ENCODE results near the gene KCTD21.
"Not testable (repeated sequence)": the region's sequence is repeated elsewhere in the genome, so short reads cannot be mapped to it uniquely, and the experiment has no call there.

Gene KCTD21

DNA sequence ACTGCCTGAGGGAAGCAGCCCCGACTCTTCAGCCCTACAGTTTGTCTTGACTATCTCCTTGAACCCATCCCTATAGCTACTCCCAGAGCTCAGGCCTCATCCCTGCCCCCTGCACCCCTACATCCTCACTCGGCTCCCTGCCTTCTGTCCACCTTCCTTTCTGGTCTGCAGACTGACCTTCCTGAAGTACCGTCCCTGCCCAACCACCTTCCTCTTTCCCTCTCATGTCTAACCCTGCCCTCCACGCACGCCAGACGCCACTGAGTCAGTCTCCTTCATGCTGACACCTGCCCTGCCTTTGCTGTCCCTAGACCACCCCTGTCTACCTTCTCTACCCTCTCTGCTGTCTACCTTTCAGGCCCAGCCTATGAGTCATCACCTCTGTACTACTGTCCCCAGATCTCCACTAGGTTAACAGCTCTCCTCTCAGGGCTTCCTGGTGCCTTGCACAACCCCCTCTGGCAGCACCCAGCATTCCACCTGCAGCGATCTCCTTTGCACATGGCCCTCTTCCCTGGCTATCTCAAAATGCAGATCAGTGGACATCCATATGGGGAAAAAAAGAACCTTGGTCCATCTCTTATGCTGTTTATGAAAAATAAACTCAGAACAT lies 8.9 kb downstream of the KCTD21 start:
- DNase-seq (ENCODE audit: low read depth in 1 of 2, low spot score in 1 of 2), result no peak

DNA sequence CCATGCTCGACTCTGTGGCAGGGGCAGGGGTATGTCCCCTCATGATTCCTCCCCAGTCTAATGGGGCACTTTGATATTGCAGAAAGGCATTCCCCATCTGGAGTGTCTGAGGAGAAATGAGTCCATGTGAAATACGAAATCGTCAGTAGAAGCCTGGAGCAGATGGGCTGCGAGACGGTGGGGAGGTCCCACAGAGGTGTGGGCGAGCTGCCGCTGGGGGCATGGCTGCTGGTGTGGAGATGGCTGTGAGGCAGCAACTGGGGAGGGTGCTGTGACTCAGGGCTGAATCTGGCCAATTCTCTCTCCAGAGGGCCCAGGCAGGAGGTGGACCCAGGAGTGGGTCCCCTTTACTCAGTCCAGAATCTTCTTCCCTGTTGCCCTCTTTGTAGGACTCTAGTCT lies 11.2 kb downstream of the KCTD21 start:
- no peak for DNase-seq (ENCODE audit: low read depth in 1 of 2, low spot score in 1 of 2)

DNA sequence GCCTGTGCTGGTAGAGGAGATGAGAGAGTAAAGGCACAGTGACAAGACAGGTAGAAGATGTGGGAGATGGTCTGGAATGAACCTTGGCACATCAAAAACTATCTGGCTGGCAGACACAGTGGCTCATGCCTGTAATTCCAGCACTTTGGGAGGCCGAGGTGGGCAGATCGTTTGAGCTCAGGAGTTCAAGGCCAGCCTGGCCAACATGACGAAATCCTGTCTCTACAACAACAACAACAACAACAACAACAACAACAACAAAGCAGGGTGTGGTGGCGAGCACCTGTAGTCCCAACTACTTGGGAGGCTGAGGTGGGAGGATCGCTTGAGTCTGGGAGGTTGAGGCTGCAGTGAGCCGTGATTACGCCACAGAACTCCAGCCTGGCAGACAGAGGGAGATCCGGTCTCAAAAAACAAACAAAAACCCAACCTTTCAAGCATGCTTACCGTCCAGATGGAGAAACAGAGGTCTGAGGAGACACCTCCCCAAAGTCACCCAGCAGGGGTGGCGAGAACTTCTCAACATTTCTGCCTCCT lies 11.8 kb downstream of the KCTD21 start:
- no peak for DNase-seq (ENCODE audit: low read depth in 1 of 2, low spot score in 1 of 2)

DNA sequence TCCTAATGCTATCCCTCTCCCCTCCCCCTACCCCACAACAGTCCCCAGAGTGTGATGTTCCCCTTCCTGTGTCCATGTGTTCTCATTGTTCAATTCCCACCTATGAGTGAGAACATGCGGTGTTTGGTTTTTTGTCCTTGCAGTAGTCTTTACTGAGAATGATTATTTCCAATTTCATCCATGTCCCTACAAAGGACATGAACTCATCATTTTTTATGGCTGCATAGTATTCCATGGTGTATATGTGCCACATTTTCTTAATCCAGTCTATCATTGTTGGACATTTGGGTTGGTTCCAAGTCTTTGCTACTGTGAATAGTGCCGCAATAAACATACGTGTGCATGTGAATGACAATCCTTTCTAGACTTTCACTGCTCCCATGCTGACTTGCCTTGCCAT lies 12.6 kb downstream of the KCTD21 start:
- DNase-seq (ENCODE audit: low read depth in 1 of 2, low spot score in 1 of 2), result not testable (repeated sequence)

DNA sequence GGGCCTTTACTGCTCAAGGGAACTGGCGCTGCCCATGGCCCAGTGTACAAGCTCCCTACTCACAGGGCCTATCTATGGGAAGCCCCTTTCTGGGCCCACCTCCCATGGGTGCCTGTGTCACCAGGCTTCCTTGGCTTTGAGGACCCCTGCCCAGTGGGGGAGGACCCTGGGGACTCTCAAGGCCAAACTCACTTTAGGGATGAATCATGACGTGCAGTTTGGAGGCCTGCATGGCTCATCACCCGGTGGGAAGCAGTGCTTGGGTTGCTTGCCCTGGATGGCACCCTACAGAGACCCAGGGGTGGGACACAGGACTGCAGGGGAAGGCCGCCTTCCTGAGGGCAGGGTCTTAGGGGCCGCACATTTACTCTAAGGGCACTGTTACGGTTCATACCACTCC lies 16.5 kb downstream of the KCTD21 start:
- no peak for DNase-seq (ENCODE audit: low read depth in 1 of 2, low spot score in 1 of 2)

DNA sequence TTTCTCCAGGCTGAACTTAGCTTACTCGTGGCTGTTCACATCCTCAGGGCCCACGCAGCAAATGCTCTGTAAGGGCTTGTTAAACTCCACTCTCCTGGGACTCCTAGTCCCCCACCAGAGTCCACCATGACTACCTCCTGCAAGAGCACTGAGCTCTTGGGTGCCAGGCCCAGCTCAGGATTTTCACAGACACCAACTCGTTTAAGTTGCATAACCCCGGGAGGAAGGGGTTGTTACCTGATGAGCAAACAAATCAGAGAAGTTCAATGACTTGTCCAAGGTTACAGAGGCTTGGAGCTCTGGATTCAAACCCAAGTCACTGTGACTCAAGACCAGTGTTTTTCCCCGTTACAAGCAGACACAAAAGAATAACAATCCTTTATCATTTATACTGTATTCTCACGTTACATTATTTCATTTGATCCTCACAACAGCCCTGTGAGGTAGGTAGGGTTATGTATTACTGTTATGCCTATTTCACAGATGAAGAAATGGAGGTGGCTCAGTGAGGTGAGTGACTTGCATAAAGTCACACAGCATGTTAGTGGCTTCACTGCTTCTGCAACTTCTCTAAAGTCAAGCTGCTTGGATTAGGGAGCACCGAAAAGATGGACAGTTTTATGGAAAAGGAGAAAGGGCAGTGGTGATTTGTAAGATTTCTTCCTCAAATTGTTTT lies 17.4 kb downstream of the KCTD21 start:
- no peak for DNase-seq (ENCODE audit: low read depth in 1 of 2, low spot score in 1 of 2)

DNA sequence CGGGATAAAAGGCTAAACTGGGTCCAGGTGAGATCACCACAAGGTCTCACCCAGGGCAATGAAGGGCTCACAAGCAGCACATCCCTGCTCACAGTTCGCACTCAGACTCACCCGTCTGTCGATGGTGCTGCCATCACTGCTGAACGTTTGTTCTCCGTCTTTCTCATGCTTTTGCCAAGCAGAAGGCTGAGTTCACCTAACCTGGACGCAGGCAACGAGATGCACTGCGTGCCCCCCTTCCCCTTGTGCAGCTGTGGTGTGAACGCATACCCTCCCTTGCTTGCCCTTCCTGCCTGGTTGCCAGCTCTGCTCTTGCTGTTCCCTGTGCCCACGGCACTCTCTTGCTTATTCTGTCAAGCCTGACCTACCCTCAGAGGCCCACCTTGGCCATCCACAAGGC lies 18.0 kb downstream of the KCTD21 start:
- DNase-seq (ENCODE audit: low read depth in 1 of 2, low spot score in 1 of 2), result no peak

DNA sequence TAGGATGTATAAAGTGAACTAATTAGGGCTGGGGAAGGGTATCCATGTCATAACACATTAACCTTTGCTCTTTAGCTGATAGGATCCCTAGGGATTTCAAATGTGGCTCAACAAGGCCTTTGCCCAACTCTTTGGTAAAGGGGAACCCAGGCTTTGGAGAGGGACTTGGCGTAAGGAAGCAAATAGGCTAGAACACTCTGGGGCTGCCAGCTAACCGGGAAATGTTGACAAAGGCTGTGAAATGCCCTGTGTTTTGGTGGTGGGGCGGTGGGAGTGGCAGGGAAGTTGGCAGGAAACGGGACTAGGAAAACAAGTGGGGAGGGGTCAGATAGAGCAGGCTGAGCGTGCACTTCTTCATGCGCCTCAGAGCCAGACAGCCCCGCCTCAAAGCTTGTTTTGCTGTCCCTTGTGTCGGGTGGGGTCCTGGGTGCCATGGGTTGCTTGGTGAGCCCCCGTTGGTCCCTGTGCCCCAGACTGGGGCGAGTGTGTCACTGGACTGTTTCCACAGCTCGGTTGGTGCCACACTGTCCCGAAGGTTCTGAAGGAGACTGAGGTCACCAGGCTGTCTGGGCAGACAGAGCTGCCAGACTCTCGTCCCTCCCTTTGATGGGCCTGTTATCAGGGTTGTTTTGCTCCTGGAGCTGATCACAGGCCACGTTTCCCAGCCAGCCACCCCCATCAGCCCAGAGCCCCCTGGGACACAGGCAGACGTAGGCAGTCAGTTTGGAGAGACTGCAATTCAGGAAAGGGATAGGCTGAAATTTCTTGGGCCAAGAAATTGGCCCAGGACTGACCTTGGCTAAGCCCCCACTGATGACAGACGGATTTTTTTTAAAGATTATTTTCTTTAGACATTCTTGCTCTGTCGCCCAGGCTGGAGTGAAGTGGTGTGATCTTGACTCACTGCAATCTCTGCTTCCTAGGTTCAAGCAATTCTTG lies 19.6 kb downstream of the KCTD21 start:
- DNase-seq (ENCODE audit: low read depth in 1 of 2, low spot score in 1 of 2), result no peak

DNA sequence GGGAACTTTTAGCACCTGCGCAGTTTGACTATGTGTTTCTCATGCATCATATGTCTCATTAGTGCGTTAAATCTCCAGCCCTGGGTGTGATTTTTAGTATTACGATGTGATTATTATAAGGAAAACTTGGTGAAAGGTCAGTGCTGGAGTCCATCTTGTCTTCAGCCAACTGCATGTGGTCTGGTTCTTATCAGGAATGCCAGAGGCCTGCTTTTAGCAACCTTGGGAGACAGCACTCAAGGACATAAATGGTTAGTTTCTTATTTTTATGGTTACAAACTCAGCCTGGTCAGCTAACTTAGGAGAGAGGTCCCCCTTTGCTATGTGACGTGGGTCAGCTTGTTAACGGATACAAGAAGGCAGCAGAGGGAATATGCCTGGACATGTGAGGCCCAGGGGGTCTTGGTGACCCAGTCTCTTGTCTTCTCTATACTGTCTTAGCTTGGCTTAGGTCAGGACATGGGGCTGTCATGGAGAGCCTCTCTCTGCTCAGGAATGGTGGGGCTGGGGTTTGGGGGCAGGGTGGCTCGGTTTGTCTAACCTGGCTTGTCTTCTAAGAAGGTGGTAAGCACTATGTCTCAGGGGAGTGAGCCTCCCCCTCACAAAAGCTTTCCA lies 21.5 kb downstream of the KCTD21 start:
- no peak for DNase-seq (ENCODE audit: low read depth in 1 of 2, low spot score in 1 of 2)

DNA sequence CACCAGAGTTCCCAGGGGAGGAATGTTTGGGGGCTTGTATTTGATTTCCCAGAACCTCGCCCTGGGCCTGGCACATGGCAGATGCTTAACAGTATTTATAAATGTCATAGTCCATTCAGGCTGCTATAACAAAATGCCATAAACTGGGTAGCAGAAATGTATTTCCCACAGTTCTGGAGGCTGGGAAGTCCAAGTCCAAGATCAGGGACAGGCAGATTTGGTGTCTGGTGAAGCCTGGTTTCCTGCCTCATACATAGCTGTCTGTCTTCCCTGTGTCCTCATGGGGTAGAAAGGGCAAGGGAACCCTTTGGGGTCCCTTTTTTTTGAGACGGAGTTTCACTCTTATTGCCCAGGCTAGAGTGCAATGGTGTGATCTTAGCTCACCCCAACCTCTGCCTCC lies 24.0 kb downstream of the KCTD21 start:
- DNase-seq (ENCODE audit: low read depth in 1 of 2, low spot score in 1 of 2), result no peak

DNA sequence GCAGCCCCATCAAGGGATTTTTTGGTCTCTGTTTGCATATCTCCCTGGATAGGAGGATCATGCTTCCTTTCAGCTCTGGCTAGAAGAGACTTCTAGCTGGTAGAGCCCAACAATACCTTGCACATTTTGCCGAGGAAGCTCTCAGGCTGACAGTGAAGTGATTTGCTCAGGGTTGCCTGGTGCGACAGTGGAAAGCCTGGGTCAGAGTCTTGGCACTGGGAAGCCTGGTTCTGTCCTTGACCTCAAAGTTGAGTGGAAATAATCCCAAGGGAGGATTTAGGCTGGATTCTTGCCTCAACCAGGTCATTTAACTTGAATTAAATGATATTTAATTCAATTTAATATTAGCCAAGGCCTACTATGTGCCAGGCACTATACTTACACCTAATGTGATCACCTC lies 24.6 kb downstream of the KCTD21 start:
- no peak for DNase-seq (ENCODE audit: low read depth in 1 of 2, low spot score in 1 of 2)

DNA sequence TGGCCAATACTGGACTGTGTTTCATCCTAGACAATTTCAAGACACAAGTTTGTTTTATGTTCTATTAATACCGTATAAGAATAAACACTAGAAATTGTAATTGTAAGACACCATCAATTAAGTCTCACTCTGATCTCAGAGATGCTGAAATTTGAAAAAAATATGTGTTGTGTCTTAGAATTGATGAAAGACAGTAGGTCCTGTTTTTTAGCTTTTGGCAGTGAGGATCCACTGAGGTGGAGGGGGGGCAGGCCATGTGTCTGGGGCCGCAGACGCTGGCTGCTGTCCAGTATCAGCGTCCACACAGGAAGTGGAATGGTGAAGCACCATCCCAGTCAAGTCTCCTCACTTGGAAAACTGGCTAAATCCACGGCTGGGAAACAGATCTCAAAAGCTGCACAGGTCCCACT lies 26.5 kb downstream of the KCTD21 start:
- DNase-seq (ENCODE audit: low read depth in 1 of 2, low spot score in 1 of 2), result no peak

DNA sequence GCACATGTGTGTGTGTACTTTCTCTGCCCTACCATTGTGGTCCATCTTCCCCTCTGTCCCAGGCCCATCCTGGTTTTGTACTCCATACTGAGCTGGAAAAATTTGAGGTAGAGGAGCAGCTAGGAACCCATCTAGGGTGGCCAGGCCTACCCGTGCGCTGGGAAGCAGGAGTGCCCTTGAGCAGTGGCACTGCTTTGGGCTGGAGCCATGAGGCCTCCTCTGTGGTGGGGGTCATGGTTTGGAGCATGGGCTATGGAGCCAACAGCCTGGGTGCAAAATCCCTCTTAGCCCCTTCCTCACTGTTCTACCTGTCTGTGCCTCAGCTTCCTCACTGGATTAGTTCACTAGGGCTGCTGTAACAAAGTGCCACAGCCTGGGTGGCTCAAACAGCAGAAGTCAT lies 27.1 kb downstream of the KCTD21 start:
- DNase-seq (ENCODE audit: low read depth in 1 of 2, low spot score in 1 of 2), result no peak

DNA sequence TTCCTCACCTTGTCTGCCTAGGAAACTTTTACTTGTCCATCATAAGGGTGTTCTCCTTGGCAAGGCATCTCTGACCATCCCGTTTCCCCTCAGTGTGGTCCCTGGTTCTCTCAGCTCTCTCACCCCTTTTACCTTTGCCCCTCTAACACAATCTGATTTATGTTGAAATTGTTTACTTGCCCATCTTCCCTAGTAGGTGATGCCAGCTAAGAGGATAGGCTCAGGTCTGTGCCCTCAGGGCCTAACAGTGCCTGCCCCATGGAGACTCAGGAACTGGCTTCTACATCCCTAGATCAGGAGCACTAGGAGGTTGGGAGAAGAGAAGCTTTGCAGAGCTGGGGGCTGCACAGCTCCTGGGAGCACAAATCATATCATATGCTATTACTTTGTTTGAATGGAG lies 27.9 kb downstream of the KCTD21 start:
- no peak for DNase-seq (ENCODE audit: low read depth in 1 of 2, low spot score in 1 of 2)

DNA sequence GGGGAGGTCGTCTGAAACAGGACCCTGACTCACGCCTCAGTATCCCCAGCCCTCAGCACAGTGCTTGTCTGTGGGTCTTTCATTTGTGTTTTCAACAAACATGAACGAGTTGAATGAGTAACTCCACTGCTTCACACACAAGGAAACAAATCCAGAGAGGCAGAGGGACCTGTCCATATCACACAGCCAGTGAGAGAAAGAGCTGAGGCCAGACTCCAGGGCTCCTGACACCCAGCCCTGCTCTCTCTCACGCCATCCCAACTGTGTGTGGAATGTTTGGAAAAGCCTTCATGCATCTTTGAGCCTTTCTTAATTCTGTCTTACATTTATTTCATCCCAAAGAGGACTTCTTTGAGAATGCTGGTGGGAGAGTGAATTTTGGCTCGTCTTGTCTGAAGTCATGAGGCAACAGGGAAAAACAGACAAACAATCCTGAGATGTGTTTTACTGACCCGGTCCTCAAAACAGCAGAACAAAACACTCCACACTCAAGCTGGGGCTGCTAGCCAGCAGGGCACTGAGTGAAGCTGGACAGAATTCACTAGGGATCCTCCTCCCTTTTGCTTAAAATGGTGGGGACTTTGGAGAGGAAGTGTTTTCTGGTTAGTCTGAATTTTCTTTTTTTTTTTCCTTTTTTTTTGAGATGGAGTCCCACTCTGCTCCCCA lies 29.3 kb downstream of the KCTD21 start:
- DNase-seq (ENCODE audit: low read depth in 1 of 2, low spot score in 1 of 2), result no peak

DNA sequence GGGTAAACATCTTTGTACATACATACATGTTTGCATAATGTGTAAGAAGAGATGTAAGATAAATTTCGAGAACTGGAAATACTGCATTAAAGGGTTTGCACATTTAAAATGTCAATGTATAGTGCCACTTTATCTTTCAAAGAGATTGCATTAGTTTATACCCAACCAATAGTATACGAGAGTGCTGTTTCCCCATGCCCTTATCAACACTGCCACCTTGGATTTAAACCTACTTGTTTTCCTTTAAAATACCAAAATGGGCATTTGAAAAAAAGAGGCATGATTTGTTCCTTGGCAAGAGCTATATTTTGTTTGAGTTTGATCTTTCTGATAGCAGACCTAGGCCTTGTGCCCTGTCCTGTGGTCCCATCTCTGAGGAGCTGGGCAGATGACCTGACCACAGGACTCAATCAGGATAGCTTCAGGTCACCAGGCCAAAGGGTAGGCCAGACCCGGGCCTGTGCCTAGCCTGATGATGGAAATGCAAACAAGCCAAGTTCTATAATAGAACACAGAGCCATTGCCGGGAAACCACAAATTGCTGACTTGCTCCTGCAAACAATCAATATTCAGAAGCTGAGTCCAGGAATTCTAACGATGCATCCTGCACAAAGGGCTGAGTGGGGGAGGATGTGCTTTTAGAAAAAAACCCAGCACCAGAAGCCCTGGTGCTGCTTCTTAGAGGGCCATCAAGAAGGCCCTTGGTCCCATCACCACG lies 32.1 kb downstream of the KCTD21 start:
- no peak for DNase-seq (ENCODE audit: low read depth in 1 of 2, low spot score in 1 of 2)

DNA sequence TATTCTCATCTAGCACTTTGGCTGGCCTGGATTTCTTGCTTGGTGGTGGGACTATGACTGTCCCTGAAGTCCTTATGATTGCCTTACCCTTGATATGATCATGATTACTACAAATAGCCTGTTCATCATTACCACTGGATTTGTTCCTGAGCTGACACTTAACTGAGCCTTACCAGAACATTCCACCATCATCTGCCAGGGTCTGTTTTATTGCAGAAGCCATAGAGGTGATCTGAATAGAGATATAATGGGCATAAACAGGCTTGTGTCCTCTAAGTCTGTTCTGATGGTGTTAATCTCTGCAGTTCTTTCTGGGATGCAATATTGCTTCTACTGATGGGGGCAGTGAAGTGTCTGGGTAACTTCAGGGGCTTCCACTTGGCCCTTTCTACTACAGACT lies 36.6 kb downstream of the KCTD21 start:
- DNase-seq (ENCODE audit: low read depth in 1 of 2, low spot score in 1 of 2), result no peak

DNA sequence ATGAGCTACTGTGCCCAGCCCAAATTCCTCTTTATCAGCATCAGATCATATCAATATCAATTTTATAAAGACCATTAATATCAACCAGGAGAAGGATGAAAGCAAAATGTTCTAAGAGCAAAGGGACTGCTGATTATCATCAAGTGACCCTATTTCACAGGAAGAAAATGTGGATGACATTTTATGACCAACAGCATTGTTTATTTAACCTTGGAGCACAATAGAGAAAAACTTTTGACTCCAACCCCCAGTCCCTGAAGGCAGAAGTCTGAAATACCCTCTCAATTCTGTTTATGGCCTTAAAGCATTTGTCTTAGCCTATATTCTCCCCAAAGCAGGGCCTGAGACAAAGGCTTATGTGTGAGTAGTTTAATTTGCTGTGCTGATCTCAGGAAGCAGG lies 37.7 kb downstream of the KCTD21 start:
- DNase-seq (ENCODE audit: low read depth in 1 of 2, low spot score in 1 of 2), result no peak

DNA sequence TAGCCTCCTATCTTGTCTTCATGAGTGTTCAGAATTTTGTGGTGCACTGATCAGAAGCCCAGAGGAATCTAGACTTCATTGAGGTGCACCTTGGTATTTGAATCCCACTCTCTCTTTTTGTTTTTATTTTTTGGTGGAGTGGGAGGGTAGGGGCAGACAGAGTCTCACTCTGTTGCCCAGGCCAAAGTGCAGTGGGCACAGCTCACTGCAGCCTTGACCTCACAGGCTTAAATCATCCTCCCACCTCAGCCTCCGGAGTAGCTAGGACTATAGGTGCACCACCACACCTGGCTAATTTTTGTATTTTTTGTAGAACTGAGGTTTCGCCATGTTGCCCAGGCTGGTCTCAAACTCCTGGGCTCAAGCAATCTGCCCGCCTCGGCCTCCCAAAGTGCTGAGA lies 38.1 kb downstream of the KCTD21 start:
- DNase-seq (ENCODE audit: low read depth in 1 of 2, low spot score in 1 of 2), result no peak

DNA sequence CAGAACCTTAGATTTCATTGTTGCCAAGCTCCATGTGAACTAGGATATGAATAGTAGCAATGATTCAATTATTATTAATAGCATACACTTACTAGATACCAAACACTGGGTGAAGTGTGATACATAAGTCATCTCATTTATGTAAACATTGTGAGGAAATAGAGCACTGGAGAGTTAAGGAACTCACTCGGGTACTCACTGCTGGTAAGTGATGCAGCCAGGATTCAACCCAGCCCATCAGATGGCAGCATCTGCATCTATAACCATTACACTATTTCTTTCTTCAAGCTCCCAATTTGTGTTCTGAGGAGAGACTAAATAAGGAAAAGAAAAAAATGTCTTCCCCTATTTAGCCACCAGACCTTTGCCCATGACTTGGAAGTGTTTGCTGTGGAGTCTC lies 38.8 kb downstream of the KCTD21 start:
- DNase-seq (ENCODE audit: low read depth in 1 of 2, low spot score in 1 of 2), result no peak

Measured in activated T-helper 1 cell treated with anti-CD3 and anti-CD28 coated beads, Interleukin-2, amount 50 U/mL, for 16 hours (primary cell).